ENCODE results near the gene LIMK2.
"Not testable (repeated sequence)": the region's sequence is repeated elsewhere in the genome, so short reads cannot be mapped to it uniquely, and the experiment has no call there.

The LIMK2 gene

GRCh38 chr22:31244046-31244942 lies 32.2 kb downstream of the LIMK2 start:
- DNase-seq: no peak

- DNase-seq: no peak
These were observed 32.9 kb downstream of the LIMK2 start for GRCh38 chr22:31244943-31245451.

GRCh38 chr22:31245998-31246397 lies 33.9 kb downstream of the LIMK2 start:
- not testable (repeated sequence) for DNase-seq

DNA sequence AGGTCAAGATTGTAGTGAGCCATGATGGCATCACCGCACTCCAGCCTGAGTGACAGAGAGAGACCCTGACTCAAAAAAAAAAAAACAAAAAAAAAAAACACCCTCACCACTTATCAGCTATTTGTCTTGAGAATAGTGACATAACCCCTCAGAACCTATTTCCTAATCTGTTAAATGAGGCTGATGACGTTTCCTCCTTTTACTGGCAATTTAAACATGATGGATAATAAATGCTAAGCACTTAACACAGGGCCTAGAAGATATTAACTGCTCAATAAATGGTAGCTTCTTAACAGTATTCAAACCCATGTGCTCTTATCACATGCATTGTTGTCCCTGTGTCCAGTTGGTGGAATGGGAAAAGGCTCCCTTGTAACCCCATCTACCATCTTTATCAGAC lies 34.6 kb downstream of the LIMK2 start:
- no peak for DNase-seq

DNA sequence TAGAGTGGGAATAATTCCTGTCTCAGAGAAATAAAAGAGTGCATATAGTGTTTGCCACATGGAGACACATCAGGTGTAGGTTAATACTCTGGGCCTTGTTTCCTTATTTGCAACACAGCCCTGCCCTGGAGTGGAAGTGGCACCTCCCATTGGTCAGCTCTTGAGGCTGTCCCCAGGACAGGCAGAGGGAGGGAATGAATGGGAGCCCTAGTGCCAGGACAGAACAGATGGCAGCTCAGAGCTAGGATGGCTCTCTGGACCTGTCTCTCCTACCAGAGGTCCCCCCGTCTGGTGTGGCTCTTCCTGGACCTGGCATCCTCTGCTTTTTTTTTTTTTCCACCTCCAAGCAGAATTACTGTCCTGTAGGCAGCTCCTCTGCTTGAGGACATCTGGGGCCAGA lies 35.6 kb downstream of the LIMK2 start:
- no peak for DNase-seq

DNA sequence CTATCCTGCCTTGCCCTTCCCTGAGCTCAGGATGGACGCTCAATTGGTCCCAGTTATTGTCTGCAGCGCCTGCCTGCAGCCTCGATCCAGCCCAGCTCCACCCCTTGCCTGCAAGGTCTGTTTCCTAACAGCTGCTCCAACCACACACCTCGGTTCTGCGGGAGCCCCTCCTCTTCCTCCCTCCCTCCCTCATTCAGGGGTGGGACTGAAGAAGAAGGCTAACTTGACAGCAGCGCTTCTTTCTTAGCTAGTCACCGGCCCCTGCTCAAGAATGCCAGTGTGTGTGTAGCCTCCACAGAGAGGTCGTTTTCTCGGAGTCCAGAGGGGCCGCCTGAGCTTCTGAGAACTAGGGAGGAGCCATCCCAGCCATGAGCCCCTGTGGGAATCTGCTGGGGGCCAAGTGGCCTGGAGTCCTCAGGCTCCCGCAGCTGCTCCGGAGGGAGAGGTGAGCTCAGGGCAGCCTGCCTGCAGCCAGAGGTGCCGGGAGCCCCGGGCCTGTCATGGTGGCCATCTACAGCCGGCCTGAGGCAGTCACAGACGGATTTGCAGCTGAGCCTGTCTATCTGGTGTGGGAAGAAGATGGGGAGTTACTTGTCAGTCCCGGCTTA lies 36.1 kb downstream of the LIMK2 start:
- peak; percentile 32 to 70 (median 55) for DNase-seq

- no peak for DNase-seq
These were observed 37.2 kb downstream of the LIMK2 start for GRCh38 chr22:31248965-31249958.

- no peak for DNase-seq
These were observed 38.9 kb downstream of the LIMK2 start for GRCh38 chr22:31250740-31251600.

GRCh38 chr22:31253949-31254348 lies 41.9 kb downstream of the LIMK2 start:
- DNase-seq: no peak

GRCh38 chr22:31259798-31260473 lies 47.8 kb downstream of the LIMK2 start:
- no peak for DNase-seq

GRCh38 chr22:31260474-31260856 lies 48.4 kb downstream of the LIMK2 start:
- no peak for DNase-seq

- DNase-seq: no peak
These were observed 50.4 kb downstream of the LIMK2 start for GRCh38 chr22:31262312-31263133.

GRCh38 chr22:31263896-31264640 lies 52.0 kb downstream of the LIMK2 start:
- DNase-seq: no peak

- DNase-seq: no peak
These were observed 56.2 kb downstream of the LIMK2 start for GRCh38 chr22:31268281-31268680.

GRCh38 chr22:31269892-31270579 lies 57.9 kb downstream of the LIMK2 start:
- DNase-seq: no peak

GRCh38 chr22:31271026-31271425 lies 58.9 kb downstream of the LIMK2 start:
- no peak for DNase-seq

DNA sequence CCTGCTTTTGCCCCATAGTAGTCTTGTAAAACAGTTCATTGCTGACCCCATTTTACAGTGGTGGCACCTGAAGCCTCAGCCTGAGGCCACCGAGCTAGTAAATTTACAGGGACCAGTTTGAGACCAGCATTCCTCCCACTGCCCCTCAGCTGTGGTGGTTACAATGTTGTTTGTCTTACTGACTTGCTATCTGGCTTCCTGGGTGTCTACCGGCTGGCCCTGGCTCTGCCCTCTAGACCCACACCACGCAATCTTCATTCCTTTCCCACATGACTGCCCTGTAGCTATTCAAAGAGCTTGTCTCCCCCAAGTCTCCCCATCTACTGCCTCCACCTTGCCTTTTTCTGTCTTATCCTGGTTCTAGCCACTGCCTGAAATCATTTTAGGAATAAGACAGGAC lies 59.4 kb downstream of the LIMK2 start:
- DNase-seq: no peak

GRCh38 chr22:31272522-31273446 lies 60.7 kb downstream of the LIMK2 start:
- peak in 2 of 5 donors; percentile 34 to 43 for DNase-seq
